Measurements from ENCODE around the gene RIMBP2.

DNA sequence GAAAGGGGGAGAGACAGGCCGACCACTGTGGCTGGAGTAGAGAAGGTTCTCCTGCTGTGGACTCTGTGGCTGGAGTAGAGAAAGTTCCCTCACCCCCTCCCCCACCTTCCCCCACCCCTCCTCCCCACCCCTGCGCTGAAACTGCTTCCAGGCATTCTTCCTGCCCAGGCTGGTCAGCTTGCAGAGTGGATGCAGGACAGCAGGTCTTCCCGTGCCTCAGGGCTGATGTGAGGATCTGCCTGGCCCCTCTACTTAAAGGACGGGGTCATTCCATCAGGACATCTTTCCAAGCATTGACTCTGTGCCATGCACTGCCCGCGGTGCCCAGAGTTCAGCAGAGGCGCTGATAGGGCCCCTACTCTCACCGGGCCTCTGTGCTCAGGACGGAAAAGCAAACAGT is 13.2 kb upstream of the RIMBP2 start:
- TF ChIP-seq CTCF (IDR thresholded peaks at IDR 0.05) (no peak), POLR2AphosphoS5 (IDR thresholded peaks at IDR 0.05; ENCODE audit: insufficient read depth in 1 of 2, low read depth in 1 of 2) (no peak), POLR2A (IDR thresholded peaks at IDR 0.05) (no peak)

Data from vagina (tissue), 2 donors.